Endothelial cell (in vitro differentiated cells): ENCODE data around the gene ATP11B. TPM values are rescaled to one million over a fixed set of nuclear protein-coding genes. Genes with fewer than 3 reads are reported as not detected.
"Not testable (repeated sequence)": the region's sequence is repeated elsewhere in the genome, so short reads cannot be mapped to it uniquely, and the experiment has no call there.

Source experiments
- DNase-seq: peaks from one replicate; pipeline ENCODE4 v3.0.0; 2021; ENCODE audit warnings: low spot score
- H3K27ac Mint-ChIP-seq: one replicate; pipeline ENCODE4 v1.8.0; 2021; ENCODE audit warnings: mixed read lengths, inconsistent platforms; ENCODE audit not compliant: unreplicated experiment
- H3K27me3 Mint-ChIP-seq: one replicate; pipeline ENCODE4 v1.8.0; 2021; ENCODE audit warnings: mild to moderate bottlenecking, moderate library complexity, mixed read lengths, inconsistent platforms; ENCODE audit not compliant: unreplicated experiment
- H3K36me3 Mint-ChIP-seq: one replicate; pipeline ENCODE4 v1.8.0; 2021; ENCODE audit warnings: mild to moderate bottlenecking, low read depth, mixed read lengths, inconsistent platforms; ENCODE audit not compliant: unreplicated experiment
- H3K4me1 Mint-ChIP-seq: one replicate; pipeline ENCODE4 v1.8.0; 2021; ENCODE audit warnings: mild to moderate bottlenecking, mixed read lengths, inconsistent platforms; ENCODE audit not compliant: unreplicated experiment
- H3K4me3 Mint-ChIP-seq: one replicate; pipeline ENCODE4 v1.8.0; 2021; ENCODE audit warnings: mild to moderate bottlenecking, mixed read lengths, inconsistent platforms; ENCODE audit not compliant: unreplicated experiment
- H3K9me3 Mint-ChIP-seq: one replicate; pipeline ENCODE4 v1.8.0; 2021; ENCODE audit warnings: mixed read lengths, inconsistent platforms; ENCODE audit not compliant: unreplicated experiment
- CTCF ChIP-seq: fragments of 200-600 bp; sonication (generic); IDR thresholded peaks from one replicate; pipeline ENCODE4 v1.5.0; 2021; ENCODE audit warnings: antibody characterized with exemption; ENCODE audit not compliant: unreplicated experiment
- total RNA-seq: library from RNA; stranded (reverse); fragmentation: NEBNext Ultra II Directional; extraction: Animal tissue kit (Norgen Biotek cat#: 25700); gene quantifications from one replicate; pipeline ENCODE4 v1.2.1, GENCODE V29; 2021; ENCODE audit not compliant: unreplicated experiment

ATP11B gene
- total RNA-seq, 1 donor from 2014 or later: 45.3 TPM

- Mint-ChIP-seq H3K36me3 (peaks cover 11% of the 10 kb centered on the region), H3K4me1 (peaks cover 6% of the 10 kb centered on the region), H3K4me3 (no peak overlapping the region), H3K9me3 (no peaks in the 10 kb centered on the region), H3K27ac (no peak overlapping the region), H3K27me3 (no peaks in the 10 kb centered on the region)
- no peak for TF ChIP-seq CTCF
- no peak for DNase-seq
Observed at GRCh38 chr3:182855076-182855475, 61.8 kb downstream of the ATP11B start.

- Mint-ChIP-seq H3K27ac (no peak overlapping the region), H3K4me1 (no peaks in the 10 kb centered on the region), H3K9me3 (no peaks in the 10 kb centered on the region), H3K27me3 (no peaks in the 10 kb centered on the region), H3K36me3 (no peaks in the 10 kb centered on the region), H3K4me3 (no peak overlapping the region)
- no peak for TF ChIP-seq CTCF
- no peak for DNase-seq
Observed at GRCh38 chr3:182861348-182861747, 68.0 kb downstream of the ATP11B start.

GRCh38 chr3:182862159-182862860 is 69.0 kb downstream of the ATP11B start:
- H3K4me3 Mint-ChIP-seq: no peak overlapping the region
- no peak overlapping the region for H3K27ac Mint-ChIP-seq
- no peaks in the 10 kb centered on the region for H3K36me3 Mint-ChIP-seq
- no peaks in the 10 kb centered on the region for H3K4me1 Mint-ChIP-seq
- no peaks in the 10 kb centered on the region for H3K27me3 Mint-ChIP-seq
- no peak for TF ChIP-seq CTCF
- H3K9me3 Mint-ChIP-seq: no peaks in the 10 kb centered on the region
- no peak for DNase-seq

- Mint-ChIP-seq H3K36me3 (peaks cover 15% of the 10 kb centered on the region), H3K4me1 (no peaks in the 10 kb centered on the region), H3K27me3 (no peaks in the 10 kb centered on the region), H3K4me3 (peak overlapping the region; percentile 71), H3K27ac (no peak overlapping the region), H3K9me3 (no peaks in the 10 kb centered on the region)
- no peak for DNase-seq
- no peak for TF ChIP-seq CTCF
Observed at GRCh38 chr3:182869059-182869458, 75.8 kb downstream of the ATP11B start.

- H3K4me3 Mint-ChIP-seq, H3K4me1 Mint-ChIP-seq: not testable (repeated sequence)
Observed at GRCh38 chr3:182870917-182871316, 77.6 kb downstream of the ATP11B start.

More at GRCh38 chr3:182870917-182871316, 77.6 kb downstream of the ATP11B start:
- DNase-seq, H3K27me3 Mint-ChIP-seq, H3K9me3 Mint-ChIP-seq, H3K27ac Mint-ChIP-seq: not testable (repeated sequence)
- H3K36me3 Mint-ChIP-seq: peaks cover 15% of the 10 kb centered on the region
